Aortic smooth muscle cell (primary cell): ENCODE results near the gene FUT3. TPM values are rescaled to one million over a fixed set of nuclear protein-coding genes. Genes with fewer than 3 reads are reported as not detected.

Source experiments
- total RNA-seq: library from RNA; depleted of rRNA; stranded (reverse); fragments of >200 nt; gene quantifications from 2 replicates; pipeline ENCODE4 v1.2.3, GENCODE V29; 2014

The FUT3 gene
- not detected in 2 replicates for total RNA-seq

GRCh38 chr19:5851302-5851701, at the start of gene FUT3:
Gene FUT3, minus strand, starts transcription at chr19:5851449.

GRCh38 chr19:5839065-5840017, 11.9 kb downstream of the FUT3 start, which contains the start of gene FUT6:
Gene FUT6, minus strand, starts transcription at chr19:5839702. Its CDS starts 7,135 bp downstream, at chr19:5832567.

GRCh38 chr19:5804516-5805461, 46.5 kb downstream of the FUT3 start, which contains the start of gene NRTN:
Gene NRTN, plus strand, starts transcription at chr19:5805067. Its CDS starts 19,099 bp downstream, at chr19:5824166.

Other genes with a start within 250 kb of the FUT3 start
- gene SAFB2, start 228.7 kb downstream of the FUT3 start, total RNA-seq: 32.4 and 32.9 TPM in 2 replicates
- gene SAFB, start 228.4 kb downstream of the FUT3 start, total RNA-seq: 39.4 and 56.7 TPM in 2 replicates
- 43.5 and 51.8 TPM in 2 replicates for gene MICOS13, start 170.9 kb downstream of the FUT3 start, total RNA-seq
- gene HSD11B1L, start 170.4 kb downstream of the FUT3 start, total RNA-seq: 9.1 and 9.6 TPM in 2 replicates
- gene RPL36, start 161.2 kb downstream of the FUT3 start, total RNA-seq: 348 and 461 TPM in 2 replicates
- 59.6 and 81.6 TPM in 2 replicates for gene LONP1, start 131.3 kb downstream of the FUT3 start, total RNA-seq
- not detected in 2 replicates for gene CATSPERD, start 130.8 kb downstream of the FUT3 start, total RNA-seq
- gene PRR22, start 66.7 kb downstream of the FUT3 start, total RNA-seq: 0.26 and 0.37 TPM in 2 replicates
- 18.8 and 25.2 TPM in 2 replicates for gene DUS3L, start 60.3 kb downstream of the FUT3 start, total RNA-seq
- not detected in 2 replicates for gene NRTN, start 46.4 kb downstream of the FUT3 start, total RNA-seq
- not detected in 2 replicates for gene FUT6, start 11.7 kb downstream of the FUT3 start, total RNA-seq
- gene FUT5, start 19.1 kb upstream of the FUT3 start, total RNA-seq: not detected in 2 replicates
- gene NDUFA11, start 52.3 kb upstream of the FUT3 start, total RNA-seq: 216 and 293 TPM in 2 replicates
- 5.5 and 6.7 TPM in 2 replicates for gene VMAC, start 53.4 kb upstream of the FUT3 start, total RNA-seq
- gene CAPS, start 62.8 kb upstream of the FUT3 start, total RNA-seq: 18.1 and 21.3 TPM in 2 replicates
- gene RANBP3, start 126.7 kb upstream of the FUT3 start, total RNA-seq: 32.5 and 36.2 TPM in 2 replicates